Measurements from ENCODE around the gene IFNLR1. TPM values are rescaled to one million over a fixed set of nuclear protein-coding genes. Genes with fewer than 3 reads are reported as not detected.

The IFNLR1 gene
- total RNA-seq, 1 donor from 2014 or later = 0.32 TPM

- no peak for TF ChIP-seq CTCF (IDR thresholded peaks at IDR 0.05)
These were observed 20.1 kb downstream of the IFNLR1 start for GRCh38 chr1:24167008-24167407.

GRCh38 chr1:24165500-24165899 is 21.6 kb downstream of the IFNLR1 start:
- Histone ChIP-seq H3K36me3 (no peaks in the 10 kb centered on the region), H3K4me1 (no peaks in the 10 kb centered on the region), H3K27me3 (no peaks in the 10 kb centered on the region), H3K27ac (no peak overlapping the region), H3K9me3 (no peaks in the 10 kb centered on the region), H3K4me3 (no peak overlapping the region)
- no peak for DNase-seq (ENCODE audit: low spot score in 2 of 2)
- intact Hi-C loops (cut with DNase I) = no loop called here
- TF ChIP-seq CTCF (IDR thresholded peaks at IDR 0.05) = no peak

More at GRCh38 chr1:24167008-24167407, 20.1 kb downstream of the IFNLR1 start:
- Histone ChIP-seq H3K36me3 (no peaks in the 10 kb centered on the region), H3K4me1 (no peaks in the 10 kb centered on the region), H3K9me3 (no peaks in the 10 kb centered on the region), H3K27ac (no peak overlapping the region), H3K4me3 (no peak overlapping the region), H3K27me3 (no peaks in the 10 kb centered on the region)
- DNase-seq (ENCODE audit: low spot score in 2 of 2) = no peak
- intact Hi-C loops (cut with DNase I) = no loop called here

- TF ChIP-seq CTCF (IDR thresholded peaks at IDR 0.05) = no peak
- Histone ChIP-seq H3K27me3 (no peaks in the 10 kb centered on the region), H3K4me3 (no peak overlapping the region), H3K27ac (no peak overlapping the region), H3K36me3 (no peaks in the 10 kb centered on the region), H3K9me3 (no peaks in the 10 kb centered on the region), H3K4me1 (no peaks in the 10 kb centered on the region)
- intact Hi-C loops (cut with DNase I) = no loop called here
- DNase-seq (ENCODE audit: low spot score in 2 of 2) = no peak
These were observed 23.1 kb downstream of the IFNLR1 start for GRCh38 chr1:24164004-24164403.

GRCh38 chr1:24162201-24162600 is 24.9 kb downstream of the IFNLR1 start:
- Histone ChIP-seq H3K4me3 (no peak overlapping the region), H3K9me3 (no peaks in the 10 kb centered on the region), H3K4me1 (no peaks in the 10 kb centered on the region), H3K36me3 (no peaks in the 10 kb centered on the region), H3K27ac (no peak overlapping the region), H3K27me3 (no peaks in the 10 kb centered on the region)
- TF ChIP-seq CTCF (IDR thresholded peaks at IDR 0.05) = no peak
- no peak for DNase-seq (ENCODE audit: low spot score in 2 of 2)
- intact Hi-C loops (cut with DNase I) = no loop called here

- DNase-seq (ENCODE audit: low spot score in 2 of 2) = no peak
- Histone ChIP-seq H3K27me3 (no peaks in the 10 kb centered on the region), H3K27ac (no peak overlapping the region), H3K36me3 (no peaks in the 10 kb centered on the region), H3K4me1 (no peaks in the 10 kb centered on the region), H3K4me3 (no peak overlapping the region), H3K9me3 (no peaks in the 10 kb centered on the region)
- TF ChIP-seq CTCF (IDR thresholded peaks at IDR 0.05) = no peak
- intact Hi-C loops (cut with DNase I) = no loop called here
These were observed 25.8 kb downstream of the IFNLR1 start for GRCh38 chr1:24161270-24161669.

- no peaks in the 10 kb centered on the region for H3K36me3 ChIP-seq
- no peaks in the 10 kb centered on the region for H3K9me3 ChIP-seq
- no peak for TF ChIP-seq CTCF (IDR thresholded peaks at IDR 0.05)
- H3K27ac ChIP-seq = no peak overlapping the region
- H3K4me1 ChIP-seq = no peaks in the 10 kb centered on the region
- no peak for DNase-seq (ENCODE audit: low spot score in 2 of 2)
- H3K27me3 ChIP-seq = peaks cover 4% of the 10 kb centered on the region
- intact Hi-C loops (cut with DNase I) = no loop called here
- no peak overlapping the region for H3K4me3 ChIP-seq
These were observed 27.7 kb downstream of the IFNLR1 start for GRCh38 chr1:24159366-24159765.
